GM21381 (cell line): Measurements from ENCODE around the gene TMEM121.

ENCODE experiments used
- ATAC-seq: cut with Tn5 transposase; IDR thresholded peaks from one replicate; pipeline ENCODE4 v1.9.1; 2021; ENCODE audit warnings: mild to moderate bottlenecking, moderate library complexity; ENCODE audit not compliant: unreplicated experiment

Gene TMEM121

DNA sequence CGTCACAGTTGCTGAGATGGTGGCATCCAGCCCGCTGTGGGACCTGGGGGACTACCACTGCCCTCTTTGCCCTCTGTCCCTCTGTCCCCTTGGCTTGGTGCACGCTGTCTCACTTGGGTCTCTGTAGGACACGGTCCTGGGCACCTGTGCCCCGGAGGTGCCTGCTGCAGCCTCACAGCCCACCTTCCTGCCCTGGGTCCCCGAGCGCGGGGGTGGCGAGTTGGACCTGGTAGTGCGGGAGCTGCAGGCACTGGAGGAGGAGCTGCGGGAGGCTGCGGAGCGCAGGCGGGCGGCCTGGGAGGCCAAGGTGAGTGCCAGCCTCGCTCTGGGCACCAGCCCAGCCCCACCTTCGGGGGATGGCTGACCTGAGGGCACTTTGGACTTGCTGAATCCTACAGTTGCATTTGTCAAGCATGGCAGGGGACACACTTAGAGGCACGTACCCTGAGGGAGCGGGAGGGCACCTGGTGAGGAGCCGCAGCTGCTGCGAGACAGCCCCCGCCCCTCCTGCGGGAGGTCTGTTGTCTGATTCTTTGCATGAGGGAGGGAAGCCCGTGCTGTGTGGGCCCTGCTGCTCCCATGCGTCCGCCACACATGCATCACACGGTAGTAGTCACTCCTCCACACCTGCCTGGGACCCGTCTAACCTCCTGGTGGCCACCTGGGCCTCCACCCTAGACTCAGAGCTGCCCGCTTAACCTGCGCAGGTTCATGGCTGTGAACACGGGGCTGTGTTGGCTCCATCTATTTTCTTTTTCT lies 28.5 kb upstream of the TMEM121 start:
- ATAC-seq: no peak

DNA sequence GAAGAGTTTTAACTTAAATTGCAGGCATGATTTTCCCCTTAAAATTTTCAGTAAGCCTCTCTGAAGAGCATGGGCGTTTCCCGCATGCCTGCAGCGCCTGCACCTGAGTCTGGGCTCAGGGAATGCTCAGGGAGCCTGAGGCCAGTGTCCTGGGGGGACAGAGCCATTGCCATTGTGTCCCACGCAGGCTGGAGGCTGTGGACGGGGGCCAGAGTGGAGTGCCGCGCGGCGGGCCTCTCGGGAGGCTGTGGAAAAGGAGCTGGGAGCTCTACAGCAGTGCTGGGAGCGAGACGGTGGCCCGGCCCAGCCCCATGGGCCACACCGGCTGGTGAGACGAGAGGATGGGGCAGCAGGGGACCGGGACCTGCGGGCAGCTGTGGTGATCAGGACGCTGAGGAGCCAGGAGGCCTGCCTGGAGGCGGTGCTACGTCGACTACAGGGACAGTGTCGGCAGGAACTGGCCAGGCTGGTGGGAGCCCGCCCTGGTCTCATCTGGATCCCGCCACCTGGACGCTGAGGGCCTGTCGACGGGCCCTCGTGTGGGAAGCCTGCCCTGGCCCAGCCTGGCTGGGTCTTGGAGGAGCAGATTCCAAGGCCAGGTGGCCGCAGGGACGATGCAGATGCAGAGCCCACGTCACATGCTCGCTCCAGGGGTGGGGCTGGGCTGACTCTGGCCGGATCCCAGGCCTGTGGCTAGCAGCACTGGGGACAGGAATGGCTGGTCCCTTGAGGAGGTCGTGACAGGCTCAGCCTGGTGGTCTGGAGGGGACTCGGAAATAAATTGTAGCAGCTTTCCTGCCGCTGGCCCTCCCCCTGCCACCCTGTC lies 27.7 kb upstream of the TMEM121 start:
- ATAC-seq: no peak

DNA sequence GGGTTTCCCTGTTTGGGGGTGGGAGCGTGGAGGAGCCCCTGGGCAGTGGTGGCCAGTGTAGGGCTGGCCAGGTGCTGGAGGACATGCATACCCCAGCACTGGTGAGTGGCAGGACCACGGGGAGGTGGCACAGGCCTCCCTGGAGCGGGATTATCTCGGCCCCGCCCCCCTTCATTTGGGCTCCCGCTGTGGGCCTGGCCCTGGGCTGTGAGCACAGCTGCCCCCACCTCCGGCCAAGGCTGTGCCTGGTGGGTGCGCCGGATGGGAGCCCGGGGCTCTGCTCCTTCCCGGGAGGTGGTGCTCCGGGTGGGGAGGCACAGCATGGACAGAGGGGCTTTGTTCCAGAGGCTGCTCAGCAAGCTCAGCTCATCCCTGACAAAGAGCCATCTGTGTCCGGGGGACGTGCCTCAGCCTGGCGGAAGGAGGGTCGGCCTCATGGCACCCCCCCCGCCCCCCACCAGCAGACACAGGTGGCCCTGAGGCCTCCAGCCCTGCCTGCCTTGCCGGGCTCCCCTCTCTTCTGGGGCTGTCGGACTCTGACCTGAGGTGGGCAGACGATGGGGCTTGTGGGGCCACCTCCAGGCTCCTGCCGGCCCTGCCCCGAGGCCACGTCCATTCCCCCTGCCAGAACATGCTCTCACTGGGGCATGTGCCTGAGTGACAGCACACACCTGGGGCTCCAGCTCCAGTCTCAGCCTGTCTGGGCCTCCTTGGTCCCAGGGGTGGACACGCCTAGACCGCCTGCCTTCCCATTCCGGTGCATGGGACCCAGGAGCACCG lies 26.9 kb upstream of the TMEM121 start:
- ATAC-seq: no peak

DNA sequence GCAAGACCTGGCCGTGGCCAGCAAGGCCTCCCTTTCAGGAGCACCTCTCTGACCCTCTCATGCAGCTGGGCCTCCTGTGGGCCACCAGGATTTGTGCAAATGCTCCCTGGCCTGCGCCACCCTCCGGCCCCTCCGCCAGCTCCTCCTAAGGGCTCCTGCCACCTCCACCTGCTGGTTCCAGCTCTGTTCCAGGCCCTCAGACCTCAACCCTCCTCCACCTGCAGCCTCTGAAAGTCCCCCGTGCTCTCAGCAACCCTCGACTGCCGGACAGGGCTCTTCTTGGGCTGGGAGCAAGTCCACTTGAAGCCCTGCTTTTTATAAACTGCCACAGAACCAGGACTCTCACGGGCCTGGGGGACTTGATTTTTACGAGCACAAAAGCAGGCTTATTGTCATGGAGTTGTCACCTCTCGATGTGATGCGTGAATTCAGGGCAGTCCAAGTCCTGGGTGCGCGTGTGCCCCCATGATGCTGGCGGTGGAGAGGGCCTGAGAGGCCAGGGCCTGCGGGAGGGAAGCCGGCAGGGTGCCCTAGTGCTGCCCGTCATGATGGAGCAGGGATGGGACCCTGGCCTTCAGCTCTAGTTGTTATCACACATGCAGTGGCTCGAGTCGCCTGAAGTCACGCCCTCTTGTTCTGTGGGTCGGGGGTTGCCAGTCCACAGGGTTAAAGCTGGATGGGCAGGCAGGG lies 26.2 kb upstream of the TMEM121 start:
- no peak for ATAC-seq

DNA sequence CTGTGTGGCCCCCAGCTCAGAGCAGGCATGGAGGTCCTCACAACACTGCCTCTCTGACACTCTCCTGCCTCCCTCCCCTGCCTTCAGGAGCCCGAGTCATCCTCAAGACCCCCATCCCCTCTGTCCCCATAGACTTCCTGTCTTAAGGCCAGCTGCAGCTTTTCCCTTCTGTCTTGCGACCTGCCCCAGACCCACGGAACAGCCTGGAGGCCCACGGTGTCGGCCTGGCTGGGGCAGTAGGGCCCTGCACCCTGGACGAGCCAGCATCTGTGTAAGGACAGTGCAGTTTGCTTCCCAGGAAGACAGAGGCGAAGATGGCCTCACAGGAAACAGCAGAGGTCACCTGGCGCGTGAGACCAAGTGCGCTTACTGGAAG lies 25.7 kb upstream of the TMEM121 start:
- ATAC-seq: no peak

DNA sequence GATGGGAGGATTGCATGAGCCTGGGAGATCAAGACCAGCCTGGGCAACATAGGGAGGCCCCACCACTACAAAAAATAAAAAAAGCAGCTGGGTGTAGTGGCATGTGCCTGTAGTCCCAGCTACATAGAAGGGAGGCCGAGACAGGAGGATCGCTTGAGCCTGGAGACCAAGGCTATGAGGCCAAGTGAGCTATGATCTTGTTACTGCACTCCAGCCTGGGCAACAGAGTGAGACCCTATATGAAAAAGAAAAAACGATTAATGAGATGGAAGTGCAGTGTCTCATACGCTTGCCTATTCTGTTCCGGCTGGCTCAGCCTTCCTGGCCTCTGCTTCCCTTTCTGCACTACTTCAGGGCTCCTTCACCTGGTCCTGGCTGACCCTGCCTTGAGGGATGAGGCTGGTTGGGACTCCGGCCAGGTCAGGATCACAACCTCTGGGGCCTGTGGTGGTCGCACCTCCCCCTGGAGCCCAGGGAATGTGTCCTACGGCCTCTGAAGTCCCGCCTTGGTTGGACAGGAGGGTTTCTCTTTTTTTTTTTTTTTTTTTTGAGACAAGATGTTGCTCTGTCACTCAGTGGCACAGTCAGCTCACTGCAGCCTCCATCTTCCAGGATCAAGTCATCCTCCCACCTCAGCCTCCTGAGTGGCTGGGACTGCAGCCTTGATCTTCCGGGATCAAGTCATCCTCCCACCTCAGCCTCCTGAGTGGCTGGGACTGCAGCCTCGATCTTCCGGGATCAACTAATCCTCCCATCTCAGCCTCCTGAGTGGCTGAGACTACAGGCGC lies 24.7 kb upstream of the TMEM121 start:
- ATAC-seq: no peak

DNA sequence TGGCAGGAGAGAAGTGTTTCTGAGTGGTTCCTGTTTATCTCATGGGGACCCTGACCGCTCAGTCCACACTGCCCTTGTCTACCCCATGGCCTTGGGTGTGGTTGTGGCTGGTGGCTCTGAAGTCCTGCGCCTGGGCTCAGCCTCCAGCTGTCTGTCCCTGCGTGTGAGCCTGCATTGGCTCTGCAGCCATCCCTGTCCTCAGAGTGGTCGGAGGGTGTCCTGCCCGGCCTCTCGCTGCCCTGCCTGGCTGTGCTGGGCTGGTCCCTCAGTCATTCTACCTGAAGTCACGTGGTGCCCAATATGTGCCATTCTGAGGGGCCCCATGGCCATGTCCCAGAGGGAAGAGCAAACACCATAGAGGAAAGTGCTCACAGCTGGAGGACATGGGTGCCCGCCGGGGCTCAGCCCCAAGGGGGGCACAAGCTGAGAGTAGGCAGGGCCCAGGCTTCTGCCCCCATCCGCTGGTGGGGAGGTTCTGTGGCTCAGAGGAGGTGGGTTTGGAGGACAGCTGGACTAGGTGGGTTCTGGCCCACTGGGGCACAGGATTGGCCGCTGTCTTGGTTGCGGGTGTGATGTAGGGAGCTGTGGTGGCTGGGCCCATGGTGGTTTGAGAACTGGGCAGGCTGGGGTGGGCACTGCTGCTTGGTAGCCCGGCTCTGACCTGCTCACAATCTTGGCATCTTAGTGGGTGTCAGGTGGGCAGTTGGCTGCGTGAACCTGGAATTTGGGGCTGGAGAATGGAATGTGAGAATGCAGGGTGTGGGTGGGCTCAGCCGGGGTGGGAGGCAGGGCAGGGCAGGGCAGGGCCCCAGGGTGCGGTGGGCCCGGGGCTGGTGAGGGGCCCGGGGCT lies 23.7 kb upstream of the TMEM121 start:
- ATAC-seq: no peak

DNA sequence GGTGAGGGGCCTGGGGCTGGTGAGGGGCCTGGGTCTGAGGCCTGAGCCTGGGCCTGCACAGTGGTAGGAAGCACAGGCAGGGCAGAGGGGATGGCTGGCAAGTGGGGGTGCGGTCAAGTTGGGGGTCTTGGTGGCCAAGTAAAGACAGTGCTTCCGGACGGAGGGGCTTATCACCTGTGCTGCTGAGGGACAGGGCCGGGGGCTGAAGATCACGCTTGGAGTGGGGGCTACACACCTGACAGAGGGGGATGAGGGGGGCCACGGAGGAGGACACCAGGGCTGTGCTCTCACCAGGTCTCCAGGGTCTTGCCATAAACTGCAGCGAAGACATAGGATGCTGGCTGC lies 23.1 kb upstream of the TMEM121 start:
- ATAC-seq: no peak

DNA sequence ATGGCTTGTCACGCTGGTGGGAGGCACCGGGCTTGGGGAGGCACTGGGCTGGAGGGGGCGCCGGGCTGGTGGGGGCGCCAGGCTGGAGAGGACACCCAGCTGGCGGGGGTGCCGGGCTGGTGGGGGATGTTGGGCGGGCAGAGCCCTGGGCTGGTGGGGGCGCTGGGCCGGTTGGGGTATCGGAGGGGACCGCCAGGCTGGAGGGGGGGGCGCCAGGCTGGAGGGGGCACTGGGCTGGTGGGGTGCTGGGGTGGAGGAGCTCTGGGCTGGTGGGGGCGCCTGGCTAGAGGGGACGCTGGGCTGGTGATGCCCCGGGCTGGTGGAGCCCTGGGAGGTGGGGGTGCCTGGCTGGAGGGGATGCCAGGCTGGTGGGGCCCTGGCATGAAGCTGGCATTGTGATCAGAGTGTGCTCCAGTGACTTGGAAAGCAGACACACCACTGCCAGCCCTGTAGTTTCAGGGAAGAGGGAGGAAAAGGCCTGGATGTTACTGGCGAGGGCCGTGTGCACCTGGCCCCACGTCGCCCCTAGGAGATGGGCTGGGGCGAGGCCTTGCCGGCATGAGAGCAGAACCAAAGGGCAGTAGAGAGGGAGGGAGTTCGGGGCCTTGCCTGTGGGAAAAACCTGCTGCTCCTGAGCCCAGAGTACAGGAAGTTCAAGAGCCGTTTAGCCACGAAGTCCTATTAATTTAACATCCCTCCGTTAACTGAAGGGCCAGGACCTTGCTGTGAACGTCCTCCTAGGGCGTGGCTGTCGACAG lies 22.3 kb upstream of the TMEM121 start:
- ATAC-seq: no peak

DNA sequence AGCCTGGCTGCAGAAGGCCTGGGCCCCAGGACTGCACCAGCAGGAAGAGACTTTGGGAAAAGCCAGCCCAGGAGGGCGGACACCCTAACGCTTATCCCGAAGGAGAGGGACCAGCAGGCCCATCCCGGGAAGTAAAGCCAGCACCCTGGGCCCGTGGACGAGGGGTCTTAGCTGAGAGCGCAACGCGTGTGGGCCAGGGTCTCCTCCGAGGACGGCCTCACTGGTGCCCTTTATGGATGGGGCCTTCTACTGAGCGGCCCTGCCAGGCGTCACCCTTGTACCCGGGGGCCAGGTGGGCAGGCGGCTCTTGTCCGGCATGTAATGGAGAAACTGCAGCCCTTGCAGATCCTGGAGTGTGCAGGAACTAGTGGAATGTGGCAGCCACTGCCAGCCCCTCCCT lies 21.3 kb upstream of the TMEM121 start:
- no peak for ATAC-seq

DNA sequence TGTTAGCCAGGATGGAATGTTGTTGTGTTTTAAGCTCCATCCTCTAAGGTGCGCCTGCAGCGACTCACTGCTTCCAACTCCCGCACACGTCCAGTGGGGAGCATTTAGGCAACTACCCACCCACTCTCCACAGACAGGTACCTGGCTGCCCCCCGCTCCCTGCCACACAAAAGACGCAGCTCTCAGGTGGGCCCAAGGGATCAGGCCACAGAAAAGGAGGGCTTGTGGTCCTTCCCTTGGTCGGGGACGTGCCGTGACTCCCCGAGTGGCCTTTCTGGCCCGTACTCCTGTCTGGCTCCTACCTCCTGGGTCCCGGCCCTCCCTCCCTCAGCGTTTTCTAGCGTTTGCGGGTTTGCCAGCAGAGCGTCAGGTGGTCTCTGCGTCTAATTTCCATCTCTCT lies 19.1 kb upstream of the TMEM121 start:
- ATAC-seq: no peak

DNA sequence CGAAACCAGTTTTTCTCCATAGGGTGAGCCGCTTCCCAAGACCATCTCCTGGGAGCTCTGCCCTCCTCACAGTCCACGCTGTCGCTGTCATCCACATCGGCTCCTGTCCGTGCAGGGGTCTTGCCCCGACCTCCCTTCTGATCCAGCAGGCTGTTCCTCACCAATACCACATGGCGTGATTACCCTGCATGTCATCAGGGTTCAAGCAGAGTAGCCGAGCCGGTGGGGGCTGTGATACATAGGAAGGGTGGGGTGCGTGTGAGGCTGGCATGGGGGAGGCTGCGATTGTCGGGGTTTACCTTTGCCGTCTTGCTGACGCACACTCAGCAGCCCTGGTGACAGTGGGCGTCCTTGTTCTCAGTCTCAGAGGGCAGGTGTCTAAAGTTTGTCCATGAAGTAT lies 18.3 kb upstream of the TMEM121 start:
- ATAC-seq: no peak

DNA sequence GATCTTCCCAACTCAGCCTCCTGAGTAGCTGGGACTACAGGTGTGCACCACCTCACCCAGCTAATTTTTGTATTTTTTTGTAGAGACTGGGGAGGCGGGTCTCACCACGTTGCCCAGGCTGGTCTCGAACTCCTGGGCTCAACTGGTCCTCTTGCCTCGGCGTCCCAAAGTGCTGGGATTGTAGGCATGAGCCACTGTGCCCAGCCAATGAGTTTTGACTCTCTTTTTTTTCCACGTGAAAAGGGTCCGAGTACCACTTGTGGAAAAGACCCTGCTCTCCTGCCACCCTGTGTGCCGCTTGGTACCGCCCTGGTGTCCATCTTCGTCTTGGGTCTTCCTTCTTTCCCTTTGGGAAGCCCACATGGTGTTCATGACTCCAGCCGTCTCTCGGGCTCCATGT lies 17.8 kb upstream of the TMEM121 start:
- no peak for ATAC-seq

DNA sequence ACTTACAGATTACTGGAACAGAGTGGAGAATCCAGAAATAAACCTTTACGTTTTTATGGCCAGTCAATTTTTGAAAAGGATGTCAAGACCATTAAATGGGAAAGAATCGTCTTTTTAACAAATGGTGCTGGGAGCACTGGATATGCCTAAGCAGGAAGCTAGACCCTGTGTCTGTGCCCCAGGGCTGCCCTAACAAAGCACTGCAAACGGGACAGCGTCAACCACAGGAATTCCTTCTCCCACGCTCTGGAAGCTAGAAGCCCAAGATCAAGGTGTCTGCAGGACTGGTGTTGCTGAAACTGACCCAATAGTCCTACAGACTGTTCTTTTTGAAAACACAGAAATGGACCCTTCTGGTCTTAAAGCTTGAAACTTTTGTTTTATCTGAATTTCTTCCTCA lies 9.3 kb upstream of the TMEM121 start:
- no peak for ATAC-seq

DNA sequence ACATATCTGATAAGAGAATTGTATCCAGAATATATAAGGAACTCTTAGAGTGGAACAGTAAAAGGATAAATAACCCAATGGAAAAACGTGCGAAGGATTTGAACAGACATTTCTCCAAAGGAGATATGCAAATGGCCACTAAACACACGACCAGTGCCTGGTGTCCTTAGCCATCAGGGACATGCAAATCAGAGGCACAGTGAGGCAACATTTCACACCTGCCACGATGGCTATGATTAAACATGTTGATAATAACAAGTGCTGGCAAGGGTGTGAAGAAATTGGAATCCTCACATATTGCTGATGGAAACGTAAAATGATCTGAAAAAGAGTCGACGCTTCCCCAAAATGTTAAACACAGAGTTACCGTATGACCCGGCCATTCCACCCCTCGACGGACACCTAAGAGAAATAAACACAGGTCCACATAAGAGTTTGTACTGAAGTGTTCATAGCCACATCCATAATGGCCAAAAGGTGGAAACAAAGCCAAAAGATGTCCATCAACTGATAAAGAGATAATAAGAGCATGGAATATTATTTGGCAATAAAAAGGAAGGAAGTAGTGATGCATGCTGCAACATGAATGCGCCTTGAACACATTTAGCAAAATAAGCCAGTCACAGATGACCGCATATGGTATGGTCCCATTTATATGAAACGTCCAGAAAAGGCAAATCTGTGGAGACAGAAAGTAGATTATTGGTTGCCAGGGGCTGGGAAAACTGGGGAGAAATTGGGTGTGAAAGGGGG lies 6.3 kb upstream of the TMEM121 start:
- no peak for ATAC-seq

DNA sequence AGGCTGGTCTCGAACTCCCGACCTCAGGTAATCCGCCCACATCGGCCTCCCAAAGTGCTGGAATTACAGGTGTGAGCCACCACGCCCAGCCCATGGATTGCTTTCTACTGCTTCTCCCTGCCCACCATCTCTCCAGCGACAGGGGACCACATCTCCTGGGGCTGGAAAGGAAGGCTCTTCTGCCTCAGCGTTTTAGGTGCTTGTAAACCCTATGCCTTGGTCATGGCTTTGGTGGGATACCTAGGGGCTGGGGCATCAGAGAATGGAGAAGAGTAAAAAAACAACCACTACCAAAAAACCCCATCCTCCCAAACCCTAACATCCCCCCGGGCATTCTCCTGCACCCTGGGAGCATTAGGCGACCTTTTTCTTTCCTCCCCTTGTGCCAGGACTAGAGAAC lies 1.1 kb upstream of the TMEM121 start:
- ATAC-seq: no peak

DNA sequence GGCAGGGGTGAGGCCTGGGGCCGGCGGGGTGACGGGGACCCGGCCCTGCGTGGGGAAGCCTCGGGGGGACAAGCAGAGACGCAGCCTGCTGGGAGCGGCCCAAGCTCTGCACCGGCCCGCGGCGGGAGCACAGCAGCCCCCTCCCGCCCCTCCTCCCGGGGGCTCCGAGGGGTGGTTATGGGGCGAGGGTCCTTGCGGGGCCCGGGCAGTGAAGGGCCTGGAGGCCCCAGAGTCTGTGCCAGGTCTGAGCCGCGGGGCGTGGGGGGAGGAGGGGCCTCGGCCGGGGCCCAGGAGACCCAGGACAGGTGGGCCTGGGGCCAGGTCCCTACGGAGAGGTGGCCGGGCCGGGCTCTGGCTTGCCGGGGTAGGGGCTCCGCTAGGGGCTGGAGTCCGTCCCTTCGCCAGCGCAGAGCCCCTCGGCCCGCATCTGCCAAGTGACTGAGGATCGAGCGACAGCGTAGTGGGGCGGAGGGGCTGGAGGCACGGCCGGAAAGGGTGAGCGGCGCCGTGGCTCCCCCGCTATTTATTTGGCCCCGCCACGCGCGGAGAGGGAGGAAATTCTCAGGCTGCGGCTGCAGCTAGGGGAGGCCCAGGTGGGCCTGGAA lies 495 bp downstream of the TMEM121 start:
- no peak for ATAC-seq

DNA sequence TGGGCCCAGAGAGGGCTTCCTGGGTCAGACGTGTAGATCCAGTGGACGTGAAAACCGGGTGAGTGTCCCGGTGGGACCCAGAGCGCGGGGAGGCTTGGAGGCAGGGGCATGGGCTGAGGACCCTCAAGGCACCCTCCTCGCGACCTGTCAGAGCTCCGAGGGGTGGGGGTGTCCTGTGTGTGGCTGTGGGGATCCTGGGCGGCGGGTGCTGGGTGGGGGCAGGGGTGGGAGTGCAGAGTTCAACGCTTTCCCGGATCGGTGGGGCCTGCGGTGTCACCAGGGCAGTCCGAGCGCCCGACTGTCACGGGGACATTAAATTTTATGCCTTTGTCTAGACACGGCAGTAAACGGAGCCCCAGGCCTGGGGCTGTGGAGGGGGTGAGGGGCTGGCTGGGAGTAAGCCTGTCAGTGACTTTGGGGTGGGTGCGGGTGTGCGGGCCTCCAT lies 1.0 kb downstream of the TMEM121 start:
- ATAC-seq: no peak
